Activated CD4-positive, alpha-beta memory T cell treated with anti-CD3 and anti-CD28 coated beads, Interleukin-2, amount 10 ng/mL, durations not matched to agents 7 days and 5 days (primary cell): ENCODE results near the gene TGM1. TPM values are rescaled to one million over a fixed set of nuclear protein-coding genes. Genes with fewer than 3 reads are reported as not detected.
A peak's percentile ranks its signal among the peaks of the same experiment; 100 is the strongest.

ENCODE experiments used
- CTCF ChIA-PET: fragments of 350-600 bp; sonication (Branson Sonifier 250); formaldehyde crosslinking; loops from one replicate; lab custom pipeline; 2021; ENCODE audit warnings: antibody characterized with exemption, inconsistent platforms; lab: Charles Lee
- POLR2A ChIA-PET: fragments of 350-600 bp; sonication (Branson Sonifier 250); formaldehyde crosslinking; loops from one replicate; lab custom pipeline; 2021; ENCODE audit warnings: antibody characterized with exemption; lab: Charles Lee
- DNase-seq: peaks from one replicate; pipeline ENCODE4 v3.0.0-alpha.2; 2020
- H3K27ac Mint-ChIP-seq: one replicate; pipeline ENCODE4 v1.8.0; 2021; ENCODE audit warnings: mild to moderate bottlenecking, mixed read lengths
- H3K27me3 Mint-ChIP-seq: one replicate; pipeline ENCODE4 v1.8.0; 2021; ENCODE audit warnings: mixed read lengths
- H3K36me3 Mint-ChIP-seq: one replicate; pipeline ENCODE4 v1.8.0; 2021; ENCODE audit warnings: low read depth, mixed read lengths
- H3K4me1 Mint-ChIP-seq: one replicate; pipeline ENCODE4 v1.8.0; 2021; ENCODE audit warnings: mixed read lengths
- H3K4me3 Mint-ChIP-seq: one replicate; pipeline ENCODE4 v1.8.0; 2021; ENCODE audit warnings: mild to moderate bottlenecking, mixed read lengths
- H3K9me3 Mint-ChIP-seq: one replicate; pipeline ENCODE4 v1.8.0; 2021; ENCODE audit warnings: mixed read lengths
- total RNA-seq, 2 experiments: library from RNA; stranded (reverse); gene quantifications; one replicate each; pipeline ENCODE4 v1.2.3, GENCODE V29; 2021

TGM1 gene
- total RNA-seq, 2 experiments from 2014 or later, result 4.0 to 4.4 TPM

- Mint-ChIP-seq H3K27me3 (no peaks in the 10 kb centered on the region), H3K9me3 (no peaks in the 10 kb centered on the region), H3K27ac (peak overlapping the region; percentile 74), H3K36me3 (peaks cover 73% of the 10 kb centered on the region), H3K4me1 (peaks cover 78% of the 10 kb centered on the region), H3K4me3 (no peak overlapping the region)
- CTCF ChIA-PET, result interaction anchor here (0.9 to 3.8 kb wide), 9 partner anchors 16 to 196 kb away, joined by 3 to 23 read pairs (median 4); partner anchors contain the start of genes CIDEB, IPO4, IRF9 and MDP1
- POLR2A ChIA-PET, result interaction anchor here (1.0 to 9.7 kb wide), 15 partner anchors 7 to 194 kb away, joined by 3 to 136 read pairs (median 5); partner anchors contain the start of genes CBLN3, CHMP4A, DCAF11 and IRF9
- DNase-seq, result no peak
These were observed 26.9 kb downstream of the TGM1 start for GRCh38 chr14:24235804-24236688.

GRCh38 chr14:24234095-24235005, 28.6 kb downstream of the TGM1 start:
- no peaks in the 10 kb centered on the region for H3K9me3 Mint-ChIP-seq
- no peaks in the 10 kb centered on the region for H3K27me3 Mint-ChIP-seq
- peak overlapping the region; percentile 43 for H3K4me3 Mint-ChIP-seq
- POLR2A ChIA-PET, result interaction anchor here (0.7 to 9.7 kb wide), 24 partner anchors 8 to 199 kb away, joined by 3 to 136 read pairs (median 5); partner anchors contain the start of genes CBLN3, CHMP4A, DCAF11 and DHRS1
- H3K27ac Mint-ChIP-seq, result peak overlapping the region; percentile 74
- H3K36me3 Mint-ChIP-seq, result peaks cover 58% of the 10 kb centered on the region
- CTCF ChIA-PET, result interaction anchor here (0.7 to 3.8 kb wide), 15 partner anchors 8 to 673 kb away, joined by 3 to 23 read pairs (median 5); partner anchors contain the start of genes CIDEB, IRF9, MDP1 and RABGGTA
- DNase-seq, result no peak
- H3K4me1 Mint-ChIP-seq, result peaks cover 70% of the 10 kb centered on the region

- ChIA-PET CTCF (interaction anchor here (0.7 to 3.8 kb wide), 7 partner anchors 9 to 673 kb away, joined by 4 to 23 read pairs (median 7); partner anchors contain the start of genes CIDEB, MDP1 and TINF2), POLR2A (interaction anchor here (0.9 to 9.7 kb wide), 11 partner anchors 9 to 199 kb away, joined by 3 to 136 read pairs (median 5); partner anchors contain the start of genes CHMP4A, DHRS1, IRF9 and MDP1)
- Mint-ChIP-seq H3K27me3 (no peaks in the 10 kb centered on the region), H3K4me3 (peak overlapping the region; percentile 81), H3K9me3 (no peaks in the 10 kb centered on the region), H3K27ac (peak overlapping the region; percentile 83), H3K4me1 (peaks cover 66% of the 10 kb centered on the region), H3K36me3 (peaks cover 53% of the 10 kb centered on the region)
- DNase-seq, result peak; percentile 36
These were observed 29.5 kb downstream of the TGM1 start for GRCh38 chr14:24233538-24233866.

DNA sequence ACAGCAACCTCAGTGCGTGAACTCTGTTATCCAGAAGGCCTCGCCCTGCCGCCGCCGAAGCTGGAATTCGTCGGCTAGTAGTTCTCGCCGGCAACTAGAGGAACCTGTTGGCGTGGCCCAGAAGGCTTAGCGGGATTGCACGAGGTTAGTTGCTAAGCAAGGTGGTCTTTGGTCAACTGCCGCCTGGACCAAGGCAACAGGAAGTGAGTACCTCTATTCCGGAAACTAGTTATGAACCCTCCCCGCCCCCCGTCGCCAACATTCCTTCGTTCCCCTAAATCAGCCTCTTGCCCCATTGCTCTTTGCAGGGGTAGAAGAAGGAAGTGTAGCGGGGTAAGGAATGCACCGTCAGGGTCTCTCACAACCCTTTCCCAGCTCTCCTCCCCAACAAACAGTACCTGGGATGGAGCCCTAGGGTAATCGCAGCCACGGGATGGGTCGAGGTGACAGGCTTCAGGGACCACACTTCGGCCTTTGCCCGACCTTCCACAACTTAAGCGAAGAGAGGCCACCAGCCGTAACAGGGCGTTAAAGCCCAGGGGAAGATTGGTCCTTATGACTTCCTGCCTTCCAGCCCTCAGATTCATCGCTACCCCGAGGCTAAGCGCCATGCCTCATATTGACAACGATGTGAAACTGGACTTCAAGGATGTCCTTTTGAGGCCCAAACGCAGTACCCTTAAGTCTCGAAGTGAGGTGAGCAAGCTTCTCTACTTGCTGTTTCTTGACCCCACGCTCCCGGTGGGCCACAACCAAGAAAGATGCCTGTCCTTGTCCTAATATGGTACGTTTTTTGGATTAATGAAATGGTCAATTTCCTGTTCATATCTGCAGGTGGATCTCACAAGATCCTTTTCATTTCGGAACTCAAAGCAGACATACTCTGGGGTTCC, 30.1 kb downstream of the TGM1 start, which contains the start of gene GMPR2:
TSS of gene GMPR2 (plus strand) at position 285 of the 893 bp plus-strand sequence. CDS start at position 610, 325 bp downstream.
- Mint-ChIP-seq H3K4me1 (peaks cover 62% of the 10 kb centered on the region), H3K36me3 (peaks cover 47% of the 10 kb centered on the region), H3K4me3 (peak within 1 kb of the TSS; percentile 81), H3K27me3 (no peaks in the 10 kb centered on the region), H3K9me3 (no peaks in the 10 kb centered on the region), H3K27ac (peak within 1 kb of the TSS; percentile 83)
- peak; percentile 39 for DNase-seq
- CTCF ChIA-PET, result interaction anchor here (0.7 to 3.8 kb wide), 6 partner anchors 9 to 672 kb away, joined by 4 to 23 read pairs (median 6); partner anchors contain the start of genes CIDEB and TINF2
- POLR2A ChIA-PET, result interaction anchor here (0.6 to 9.7 kb wide), 16 partner anchors 9 to 197 kb away, joined by 3 to 136 read pairs (median 4); partner anchors contain the start of genes CHMP4A, DCAF11, DHRS1 and IRF9

DNA sequence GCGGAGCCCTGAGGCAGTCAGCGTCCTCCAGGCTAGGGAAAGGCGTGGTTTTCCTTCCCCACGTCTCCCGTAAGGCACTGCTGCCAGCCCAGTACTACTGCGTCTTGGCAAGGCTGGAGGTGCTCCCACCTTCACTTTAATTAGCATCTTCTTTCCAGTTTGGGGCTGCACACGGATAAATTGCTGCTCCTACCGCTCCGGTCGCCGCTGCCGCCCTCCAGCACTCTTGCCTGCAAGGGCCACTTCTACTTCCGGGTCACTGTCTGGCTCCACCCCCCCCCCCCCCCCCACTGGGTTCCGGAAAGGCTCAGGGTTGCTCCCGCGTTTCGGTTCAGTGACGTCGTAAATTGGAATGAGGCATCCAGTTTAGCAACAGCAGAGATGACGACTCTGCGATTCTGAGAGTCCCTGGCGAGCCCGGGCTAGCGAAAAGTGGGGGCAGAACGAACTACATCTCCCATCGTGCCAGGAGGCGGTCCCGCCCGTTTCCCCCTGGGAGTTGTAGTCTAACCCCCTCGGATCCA, 30.8 kb downstream of the TGM1 start, which contains the start of gene NEDD8:
TSS of gene NEDD8 (minus strand) at position 247 of the 524 bp plus-strand sequence. CDS start at position 147, 100 bp downstream.
- Mint-ChIP-seq H3K27ac (peak within 1 kb of the TSS; percentile 83), H3K27me3 (no peaks in the 10 kb centered on the region), H3K4me1 (peaks cover 59% of the 10 kb centered on the region), H3K36me3 (peaks cover 44% of the 10 kb centered on the region), H3K9me3 (no peaks in the 10 kb centered on the region), H3K4me3 (peak within 1 kb of the TSS; percentile 81)
- CTCF ChIA-PET, result interaction anchor here (1.7 to 3.8 kb wide), 3 partner anchors 10 to 199 kb away, joined by 4 to 23 read pairs (median 18); partner anchors contain the start of gene TINF2
- peak; percentile 92 for DNase-seq
- POLR2A ChIA-PET, result interaction anchor here (0.9 to 9.7 kb wide), 11 partner anchors 10 to 198 kb away, joined by 3 to 136 read pairs (median 5); partner anchors contain the start of genes CHMP4A, DCAF11, IRF9 and KHNYN

DNA sequence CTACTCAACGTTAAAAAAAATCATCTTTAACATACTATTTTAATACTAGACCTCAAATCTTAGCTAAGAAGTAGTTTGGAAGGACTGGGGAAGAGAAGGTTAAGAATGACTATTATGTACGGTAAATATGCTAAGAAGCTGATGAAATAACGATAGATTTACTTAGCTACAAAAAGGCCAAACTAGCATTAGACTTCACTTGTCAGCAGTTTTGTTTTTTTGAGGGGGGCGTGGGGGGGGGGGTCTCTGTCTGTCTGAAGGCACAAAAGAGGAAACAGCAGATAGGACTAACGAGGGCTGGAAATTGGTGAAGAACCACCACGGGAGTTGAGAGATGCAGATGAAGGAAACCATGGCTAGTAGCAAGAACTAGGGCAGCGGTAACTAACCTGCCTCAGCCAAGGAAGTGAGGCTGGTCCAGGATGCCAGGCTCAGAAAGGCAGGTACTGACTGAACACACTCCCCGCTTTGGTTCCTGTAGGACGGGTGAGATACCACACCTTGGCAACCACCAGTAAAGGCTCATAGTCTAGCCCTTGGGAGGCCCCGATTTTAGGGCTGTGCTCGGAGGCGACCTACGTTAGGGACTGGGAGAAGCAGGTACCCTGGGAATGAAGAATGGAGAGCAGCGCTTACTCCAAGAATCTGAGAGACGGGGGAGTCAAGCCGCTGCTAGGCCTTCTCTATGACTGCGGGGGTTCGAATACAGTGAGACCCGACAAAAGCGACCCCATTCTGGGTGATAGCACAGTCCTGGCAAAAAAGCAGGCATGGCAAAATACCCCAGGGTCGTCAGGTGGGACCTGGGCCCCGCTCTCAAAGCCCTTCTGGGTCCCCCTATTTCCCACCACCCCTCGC, 31.5 kb downstream of the TGM1 start:
- H3K4me1 Mint-ChIP-seq, result peaks cover 61% of the 10 kb centered on the region
- peaks cover 39% of the 10 kb centered on the region for H3K36me3 Mint-ChIP-seq
- H3K4me3 Mint-ChIP-seq, result peak overlapping the region; percentile 81
- POLR2A ChIA-PET, result interaction anchor here (0.6 to 9.7 kb wide), 6 partner anchors 11 to 117 kb away, joined by 3 to 136 read pairs (median 4); partner anchors contain the start of genes CHMP4A, DCAF11, IPO4 and MDP1
- peak overlapping the region; percentile 83 for H3K27ac Mint-ChIP-seq
- no peaks in the 10 kb centered on the region for H3K9me3 Mint-ChIP-seq
- DNase-seq, result peak; percentile 48
- H3K27me3 Mint-ChIP-seq, result no peaks in the 10 kb centered on the region
- CTCF ChIA-PET, result interaction anchor here (0.7 to 1.6 kb wide), 5 partner anchors 12 to 76 kb away, joined by 3 to 6 read pairs (median 4); partner anchors contain the start of genes CHMP4A, CIDEB and MDP1

DNA sequence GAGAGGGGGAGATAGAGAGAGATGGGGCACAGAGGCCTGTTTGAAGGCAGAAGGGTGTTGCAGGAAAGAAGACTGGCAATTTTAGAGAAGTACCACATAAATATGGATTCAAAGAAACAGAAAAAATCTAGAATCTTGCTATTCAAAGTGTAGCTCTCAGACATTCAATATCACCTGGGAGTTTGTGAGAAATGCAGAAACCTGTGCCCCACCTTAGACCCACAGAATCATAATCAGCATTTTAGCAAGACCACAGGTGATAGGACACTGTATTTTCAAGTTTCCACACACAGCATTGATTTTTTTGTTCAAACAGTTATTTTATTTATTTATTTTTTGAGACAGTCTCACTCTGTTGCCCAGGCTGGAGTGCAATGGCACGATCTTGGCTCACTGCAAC, 34.1 kb downstream of the TGM1 start:
- Mint-ChIP-seq H3K4me1 (peaks cover 44% of the 10 kb centered on the region), H3K4me3 (no peak overlapping the region), H3K27me3 (no peaks in the 10 kb centered on the region), H3K27ac (no peak overlapping the region), H3K36me3 (peaks cover 22% of the 10 kb centered on the region), H3K9me3 (no peaks in the 10 kb centered on the region)
- DNase-seq, result no peak
- CTCF ChIA-PET, result interaction anchor here (0.9 to 2.7 kb wide), 6 partner anchors 10 to 79 kb away, joined by 3 to 13 read pairs (median 8); partner anchors contain the start of genes CIDEB, MDP1, RABGGTA and TINF2
- POLR2A ChIA-PET, result interaction anchor here (1.1 to 2.1 kb wide), 5 partner anchors 13 to 201 kb away, joined by 3 to 8 read pairs (median 7); partner anchors contain the start of genes CBLN3, CHMP4A, KHNYN and MDP1

DNA sequence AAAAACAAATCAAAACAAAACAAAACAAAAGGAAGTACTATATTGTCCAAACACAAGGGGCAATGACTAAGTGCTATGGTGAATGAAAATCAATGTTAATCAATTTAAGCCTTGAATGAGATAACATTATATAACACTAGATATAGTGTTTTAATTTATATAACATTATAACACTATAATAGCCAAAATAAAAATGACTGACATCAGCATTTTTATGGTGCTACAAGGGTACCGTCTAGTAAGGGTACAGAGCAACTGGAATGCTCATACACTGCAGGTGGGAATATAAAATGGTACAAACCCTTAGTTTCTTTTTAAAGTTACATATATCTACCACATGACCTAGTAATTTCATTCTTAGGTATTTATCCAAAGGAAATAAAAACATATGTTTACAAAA, 36.5 kb downstream of the TGM1 start:
- POLR2A ChIA-PET, result no interaction called here
- no peak overlapping the region for H3K27ac Mint-ChIP-seq
- no peaks in the 10 kb centered on the region for H3K9me3 Mint-ChIP-seq

GRCh38 chr14:24224618-24225071, 38.3 kb downstream of the TGM1 start:
- POLR2A ChIA-PET, result interaction anchor here (0.9 to 1.4 kb wide), 4 partner anchors 9 to 110 kb away, joined by 3 to 4 read pairs (median 3); partner anchors contain the start of genes DCAF11, MDP1, NRL and TINF2

More for the DNA sequence above, 36.5 kb downstream of the TGM1 start:
- peaks cover 38% of the 10 kb centered on the region for H3K4me1 Mint-ChIP-seq
- no peaks in the 10 kb centered on the region for H3K27me3 Mint-ChIP-seq
- H3K36me3 Mint-ChIP-seq, result peaks cover 19% of the 10 kb centered on the region
- DNase-seq, result no peak
- no peak overlapping the region for H3K4me3 Mint-ChIP-seq
- CTCF ChIA-PET, result interaction anchor here (2.3 to 2.7 kb wide), 3 partner anchors 11 to 82 kb away, joined by 10 to 13 read pairs (median 12); partner anchors contain the start of genes CIDEB, MDP1 and TINF2

More at GRCh38 chr14:24224618-24225071, 38.3 kb downstream of the TGM1 start:
- peaks cover 29% of the 10 kb centered on the region for H3K4me1 Mint-ChIP-seq
- peak overlapping the region; percentile 19 for H3K27ac Mint-ChIP-seq
- H3K4me3 Mint-ChIP-seq, result no peak overlapping the region
- no peaks in the 10 kb centered on the region for H3K9me3 Mint-ChIP-seq
- no peaks in the 10 kb centered on the region for H3K27me3 Mint-ChIP-seq
- H3K36me3 Mint-ChIP-seq, result peaks cover 17% of the 10 kb centered on the region
- CTCF ChIA-PET, result interaction anchor here (1.4 to 1.6 kb wide), 2 partner anchors 9 to 18 kb away, joined by 4 to 8 read pairs; partner anchors contain the start of genes MDP1 and TINF2
- DNase-seq, result no peak
